Hepatocyte (in vitro differentiated cells): ENCODE measurements around the gene BAZ1B. TPM values are rescaled to one million over a fixed set of nuclear protein-coding genes. Genes with fewer than 3 reads are reported as not detected.
"Not testable (repeated sequence)": the region's sequence is repeated elsewhere in the genome, so short reads cannot be mapped to it uniquely, and the experiment has no call there.

Experiments
- DNase-seq: peaks from one replicate; pipeline ENCODE4 v3.0.0-alpha.2; 2016; ENCODE audit warnings: low spot score
- H2AFZ ChIP-seq: fragments of 200-600 bp; sonication (generic); 2 replicates; pipeline ENCODE4 v1.6.0; 2016; ENCODE audit warnings: antibody characterized with exemption, mild to moderate bottlenecking
- H3K27ac ChIP-seq: fragments of 200-600 bp; sonication (generic); 2 replicates; pipeline ENCODE4 v1.5.1; 2016; ENCODE audit warnings: mild to moderate bottlenecking
- H3K27me3 ChIP-seq: fragments of 200-600 bp; sonication (generic); 2 replicates; pipeline ENCODE4 v1.6.1; 2016
- H3K36me3 ChIP-seq: fragments of 200-600 bp; sonication (generic); replicated peaks from 2 replicates; pipeline ENCODE4 v1.5.1; 2016; ENCODE audit warnings: low read depth; ENCODE audit not compliant: insufficient read depth
- H3K4me1 ChIP-seq: fragments of 200-600 bp; sonication (generic); 2 replicates; pipeline ENCODE4 v1.5.1; 2016; ENCODE audit warnings: mild to moderate bottlenecking, moderate library complexity; ENCODE audit not compliant: insufficient read depth
- H3K4me2 ChIP-seq: fragments of 200-600 bp; sonication (generic); 2 replicates; pipeline ENCODE4 v1.6.0; 2016
- H3K4me3 ChIP-seq: fragments of 200-600 bp; sonication (generic); 2 replicates; pipeline ENCODE4 v1.5.1; 2016; ENCODE audit warnings: mild to moderate bottlenecking
- H3K79me2 ChIP-seq: fragments of 200-600 bp; sonication (generic); 2 replicates; pipeline ENCODE4 v1.6.0; 2017; ENCODE audit warnings: mild to moderate bottlenecking
- H3K9me2 ChIP-seq: fragments of 200-600 bp; sonication (generic); replicated peaks from 2 replicates; pipeline ENCODE4 v1.6.0; 2017; ENCODE audit warnings: mild to moderate bottlenecking; ENCODE audit not compliant: insufficient read depth
- H3K9me3 ChIP-seq: fragments of 200-600 bp; sonication (generic); 2 replicates; pipeline ENCODE4 v1.5.1; 2016; ENCODE audit warnings: low read depth, mild to moderate bottlenecking
- H4K20me1 ChIP-seq: fragments of 200-600 bp; sonication (generic); 2 replicates; pipeline ENCODE4 v1.6.0; 2016; ENCODE audit warnings: mild to moderate bottlenecking; ENCODE audit not compliant: insufficient read depth, poor library complexity, severe bottlenecking
- CTCF ChIP-seq: fragments of 200-600 bp; sonication (generic); IDR thresholded peaks from 2 replicates; pipeline ENCODE4 v1.5.1; 2016; ENCODE audit warnings: antibody characterized with exemption, mild to moderate bottlenecking; ENCODE audit not compliant: poor library complexity
- EZH2 ChIP-seq: fragments of 200-600 bp; sonication (generic); IDR thresholded peaks from 2 replicates; pipeline ENCODE4 v1.6.1; 2016; ENCODE audit warnings: antibody characterized with exemption, mild to moderate bottlenecking, borderline replicate concordance
- EZH2phosphoT487 ChIP-seq: fragments of 200-600 bp; sonication (generic); IDR thresholded peaks from one replicate; pipeline ENCODE4 v1.6.1; 2018; ENCODE audit warnings: antibody characterized with exemption, mild to moderate bottlenecking, low read depth, moderate library complexity; ENCODE audit not compliant: unreplicated experiment, severe bottlenecking
- WGBS: methylation state at CpG from one replicate; pipeline ENCODE4 v1.1.6; 2016; ENCODE audit warnings: low lambda C conversion rate; ENCODE audit errors: missing lambda C conversion rate; 5-methylcytosine and 5-hydroxymethylcytosine counted together
- polyA plus RNA-seq: library from polyadenylated mRNA; unstranded; fragments of >200 nt; fragmentation: Nextera tagmentation; extraction: Ambion mirVana; gene quantifications from 2 replicates; pipeline ENCODE4 v1.2.1, GENCODE V29; 2016
- total RNA-seq: library from RNA; depleted of rRNA; stranded (reverse); fragments of >200 nt; gene quantifications from 2 replicates; pipeline ENCODE4 v1.2.3, GENCODE V29; 2014

The BAZ1B gene
- total and polyA plus RNA-seq, 2 experiments from 2014 or later = 16.7 to 44.7 TPM

GRCh38 chr7:73399185-73400050 is 122.7 kb downstream of the BAZ1B start:
- H3K4me3 ChIP-seq, H3K4me1 ChIP-seq, H3K4me2 ChIP-seq, H3K9me3 ChIP-seq, H3K27me3 ChIP-seq, H2AFZ ChIP-seq, H3K79me2 ChIP-seq, H3K36me3 ChIP-seq, H3K9me2 ChIP-seq, H3K27ac ChIP-seq, H4K20me1 ChIP-seq: not testable (repeated sequence)
- 85% methylated on average over 19 of the region's 19 CpGs for WGBS
- peak; percentile 48 for DNase-seq

- Histone ChIP-seq H3K9me3 (no peaks in the 10 kb centered on the region), H2AFZ (no peak overlapping the region), H3K4me1 (no peaks in the 10 kb centered on the region), H3K4me2 (peak overlapping the region; percentile 15), H3K4me3 (no peak overlapping the region), H3K9me2 (no peaks in the 10 kb centered on the region), H3K79me2 (no peaks in the 10 kb centered on the region), H3K36me3 (no peaks in the 10 kb centered on the region), H4K20me1 (no peaks in the 10 kb centered on the region), H3K27me3 (no peaks in the 10 kb centered on the region), H3K27ac (no peak overlapping the region)
- 49% methylated on average over 12 of the region's 14 CpGs for WGBS
- TF ChIP-seq EZH2phosphoT487 (no peak), CTCF (no peak), EZH2 (no peak)
- DNase-seq = peak; percentile 21
These were observed 124.4 kb downstream of the BAZ1B start for GRCh38 chr7:73397521-73398281.

GRCh38 chr7:73395538-73396503 is 126.3 kb downstream of the BAZ1B start:
- Histone ChIP-seq H3K4me2 (no peak overlapping the region), H3K4me1 (no peaks in the 10 kb centered on the region), H3K79me2 (no peaks in the 10 kb centered on the region), H3K36me3 (no peaks in the 10 kb centered on the region), H3K4me3 (no peak overlapping the region), H4K20me1 (no peaks in the 10 kb centered on the region), H3K9me2 (no peaks in the 10 kb centered on the region), H2AFZ (no peak overlapping the region), H3K27ac (no peak overlapping the region), H3K27me3 (no peaks in the 10 kb centered on the region), H3K9me3 (no peaks in the 10 kb centered on the region)
- DNase-seq = no peak
- TF ChIP-seq EZH2 = no peak
- TF ChIP-seq EZH2phosphoT487 = no peak
- TF ChIP-seq CTCF = no peak
- WGBS = 85% methylated on average over 21 of the region's 21 CpGs
